ENCODE results near the gene USP12.
"Not testable (repeated sequence)": the region's sequence is repeated elsewhere in the genome, so short reads cannot be mapped to it uniquely, and the experiment has no call there.

The USP12 gene

DNA sequence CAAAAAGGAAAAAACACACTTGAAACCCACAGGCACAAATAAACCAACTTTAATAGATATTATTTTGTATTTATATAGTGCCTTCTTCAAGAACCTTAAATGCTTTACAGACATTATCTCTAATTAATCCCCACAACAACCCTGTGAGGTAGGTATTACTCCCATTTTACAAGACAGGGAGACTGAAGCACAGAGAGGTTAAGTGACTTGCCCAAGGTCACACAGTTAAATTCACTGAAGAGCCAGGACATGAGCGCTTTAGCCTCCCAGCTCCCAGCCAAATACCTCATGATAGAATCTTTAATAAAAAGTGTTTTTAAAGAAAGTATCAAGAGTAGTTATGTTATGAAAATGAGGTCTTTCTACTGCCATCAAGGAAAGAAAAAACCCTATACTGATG, 105.5 kb downstream of the USP12 start:
- FAIRE-seq, result not testable (repeated sequence)

GRCh38 chr13:27065582-27065981, 106.0 kb downstream of the USP12 start:
- FAIRE-seq, result no peak

DNA sequence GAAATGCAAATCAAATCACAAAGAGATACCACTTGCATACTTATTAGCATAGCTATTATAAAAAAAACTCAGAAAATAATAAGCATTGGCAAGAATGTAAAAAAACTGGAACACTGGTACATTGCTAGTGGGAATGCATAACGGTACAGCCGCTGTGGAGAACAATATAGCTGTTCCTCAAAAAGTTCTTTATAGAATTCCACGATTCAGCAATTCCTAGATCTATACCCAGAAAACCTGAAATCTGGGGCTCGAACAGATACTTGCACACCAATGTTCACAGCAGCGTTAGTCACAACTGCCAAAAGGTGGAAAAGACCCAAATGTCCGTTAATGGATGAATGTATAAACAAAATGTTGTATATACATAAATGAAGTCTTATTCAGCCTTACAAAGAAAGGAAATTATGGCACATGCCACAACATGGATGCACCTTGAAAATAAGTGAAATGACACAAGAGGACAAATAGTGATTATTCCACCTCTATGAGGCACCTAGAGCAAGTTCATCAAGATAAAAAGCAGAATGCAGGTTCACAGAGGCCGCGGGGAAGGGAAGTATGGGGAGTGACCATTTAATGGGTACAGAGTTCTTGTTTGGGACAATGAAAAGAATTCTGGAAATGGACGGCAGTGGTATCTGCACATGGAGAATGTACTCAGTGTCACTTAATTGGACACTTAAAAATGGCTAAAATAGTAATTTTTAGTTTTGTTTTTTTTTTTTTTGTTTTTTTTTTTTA, 107.2 kb downstream of the USP12 start:
- no peak for FAIRE-seq

DNA sequence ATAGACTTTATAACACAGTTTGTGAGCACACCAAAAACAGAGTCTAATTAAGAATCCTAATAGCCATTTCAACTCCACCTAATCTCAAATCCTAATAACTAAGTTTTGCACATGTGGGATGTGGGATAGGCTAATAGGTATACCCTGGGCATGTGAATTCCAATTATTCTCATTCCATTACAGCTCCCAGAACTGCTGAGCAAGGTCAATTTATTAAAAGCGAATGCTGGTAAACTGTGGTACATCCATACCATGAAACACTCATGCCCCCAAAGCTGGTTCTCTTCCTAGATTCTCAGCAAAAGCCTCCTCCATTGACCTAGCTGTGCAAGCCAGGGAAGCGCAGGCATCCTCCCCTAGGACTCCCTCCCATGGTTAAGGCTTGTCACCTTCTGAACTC, 113.8 kb downstream of the USP12 start:
- no peak for FAIRE-seq

GRCh38 chr13:27055526-27055925, 116.1 kb downstream of the USP12 start:
- no peak for FAIRE-seq

- FAIRE-seq, result no peak
Observed at GRCh38 chr13:27054760-27055159, 116.9 kb downstream of the USP12 start.

GRCh38 chr13:27053902-27054595, 117.6 kb downstream of the USP12 start:
- no peak for FAIRE-seq

DNA sequence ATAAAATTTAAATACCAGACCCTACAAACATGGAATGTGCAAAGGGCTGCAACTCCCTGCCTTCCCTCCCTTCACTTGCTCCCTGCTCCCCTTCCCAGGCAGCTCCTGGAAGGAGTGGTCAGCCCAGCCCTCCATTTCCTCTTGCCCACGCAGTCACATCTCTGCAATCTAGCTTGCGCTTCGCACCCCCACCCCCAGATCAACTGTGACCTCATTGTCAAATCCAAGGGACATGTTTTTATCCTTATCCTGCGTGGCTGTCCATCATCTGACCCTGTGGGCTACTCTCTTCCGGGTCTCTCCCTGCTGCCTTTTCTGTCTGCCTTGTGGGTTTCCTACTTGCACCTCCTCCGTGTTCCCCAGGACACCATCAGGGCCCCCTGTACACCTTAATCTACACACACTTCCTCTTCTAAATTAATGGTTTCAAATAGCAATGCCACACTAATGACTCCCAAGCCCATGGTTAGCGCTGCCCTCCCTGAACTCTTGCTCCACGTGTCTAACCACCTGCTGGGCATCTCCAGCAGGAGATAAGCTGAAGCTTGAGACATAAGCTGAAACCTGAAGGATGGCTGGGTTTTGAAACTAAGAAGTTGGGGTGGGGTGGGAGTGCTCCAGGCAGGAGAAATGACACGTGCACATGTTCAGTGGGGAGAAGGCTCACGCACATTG, 118.3 kb downstream of the USP12 start:
- no peak for FAIRE-seq

DNA sequence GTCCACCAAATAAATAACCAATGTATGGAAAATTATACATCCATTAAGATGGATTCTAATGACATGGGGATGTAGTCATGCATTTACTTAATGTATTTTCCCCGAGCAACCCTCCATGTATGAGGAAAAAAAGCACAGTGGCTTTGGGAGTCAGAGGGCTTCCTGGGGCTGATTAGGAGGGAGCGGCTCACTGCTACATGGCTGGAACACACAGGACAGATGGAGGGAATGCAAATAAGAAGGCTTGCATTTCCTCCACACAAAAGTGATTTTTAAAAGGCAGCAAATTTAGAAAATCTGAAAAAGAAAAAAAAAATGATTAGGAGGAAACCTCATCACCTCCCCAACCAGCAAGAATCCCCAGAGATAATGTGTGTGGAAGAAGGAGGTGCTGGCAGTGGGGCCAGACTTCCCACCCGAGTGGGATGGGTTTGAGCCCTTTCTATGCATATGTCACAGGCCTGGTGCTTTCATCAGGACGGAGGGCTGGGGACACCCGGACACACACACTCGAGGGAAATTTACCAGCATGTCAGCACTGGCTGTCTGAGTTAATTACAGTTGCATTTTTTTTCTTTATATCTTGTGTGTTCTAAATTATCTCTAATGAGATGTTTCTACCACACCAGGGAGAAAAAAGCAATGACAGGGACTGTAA, 118.9 kb downstream of the USP12 start:
- FAIRE-seq, result no peak

DNA sequence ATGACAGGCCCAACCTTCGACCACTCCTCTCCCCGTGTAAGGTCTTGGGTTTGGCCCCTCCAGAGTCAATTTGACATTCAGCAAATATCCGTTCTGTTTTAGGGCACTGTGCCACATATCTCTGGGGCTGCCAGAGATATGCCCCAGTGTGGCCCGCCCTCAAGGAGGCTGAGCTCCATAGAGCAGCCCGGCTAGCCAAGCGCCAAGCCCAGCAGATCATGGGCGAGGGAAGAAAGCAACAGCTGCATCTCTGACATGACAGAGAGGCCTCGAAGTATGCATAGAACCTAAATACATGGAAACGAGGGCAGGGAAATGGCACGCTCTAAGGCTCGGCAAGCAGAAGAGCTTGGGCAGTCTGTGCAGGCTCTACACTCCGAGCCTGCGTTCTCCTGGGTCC, 124.5 kb downstream of the USP12 start:
- FAIRE-seq, result no peak

GRCh38 chr13:27044837-27045570, 126.6 kb downstream of the USP12 start:
- FAIRE-seq, result no peak

DNA sequence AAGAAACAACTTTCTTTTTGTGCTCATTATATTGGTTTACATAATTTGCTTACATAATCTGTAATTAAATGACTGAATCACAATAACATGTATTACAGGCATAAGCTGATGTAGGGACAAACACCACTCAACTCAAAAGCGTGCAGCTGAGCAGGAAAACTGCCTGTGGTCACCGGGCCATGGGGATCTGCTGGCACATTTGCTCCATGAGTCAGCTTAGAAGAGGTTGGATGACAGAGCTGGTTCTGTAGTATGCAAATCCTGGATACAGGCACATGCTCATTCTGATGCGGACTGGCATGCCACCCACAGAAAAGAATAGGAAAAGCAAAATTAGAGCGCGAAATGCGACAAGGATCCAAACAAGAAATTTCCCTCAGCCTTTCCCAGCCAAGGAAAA, 128.6 kb downstream of the USP12 start:
- no peak for FAIRE-seq

DNA sequence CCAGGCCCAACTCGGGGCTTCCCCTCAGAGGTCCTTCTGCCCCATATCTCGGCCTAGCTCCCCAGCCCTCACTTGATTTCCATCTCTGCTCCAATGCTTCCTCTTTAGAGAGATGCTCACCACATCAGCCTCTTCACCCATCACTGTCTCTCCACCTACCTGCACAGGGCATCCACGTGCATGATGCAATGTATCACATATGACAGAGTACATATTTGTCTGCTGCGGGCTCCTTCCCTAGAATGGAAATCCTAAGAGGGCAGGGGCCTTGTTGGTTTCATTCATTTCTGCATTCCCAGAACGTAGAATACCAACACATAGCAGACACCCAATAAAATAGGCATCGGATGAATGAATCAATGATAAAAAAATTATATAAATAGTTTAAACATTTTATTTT, 130.3 kb downstream of the USP12 start:
- FAIRE-seq, result no peak

GRCh38 chr13:27040826-27041108, 130.8 kb downstream of the USP12 start:
- no peak for FAIRE-seq

DNA sequence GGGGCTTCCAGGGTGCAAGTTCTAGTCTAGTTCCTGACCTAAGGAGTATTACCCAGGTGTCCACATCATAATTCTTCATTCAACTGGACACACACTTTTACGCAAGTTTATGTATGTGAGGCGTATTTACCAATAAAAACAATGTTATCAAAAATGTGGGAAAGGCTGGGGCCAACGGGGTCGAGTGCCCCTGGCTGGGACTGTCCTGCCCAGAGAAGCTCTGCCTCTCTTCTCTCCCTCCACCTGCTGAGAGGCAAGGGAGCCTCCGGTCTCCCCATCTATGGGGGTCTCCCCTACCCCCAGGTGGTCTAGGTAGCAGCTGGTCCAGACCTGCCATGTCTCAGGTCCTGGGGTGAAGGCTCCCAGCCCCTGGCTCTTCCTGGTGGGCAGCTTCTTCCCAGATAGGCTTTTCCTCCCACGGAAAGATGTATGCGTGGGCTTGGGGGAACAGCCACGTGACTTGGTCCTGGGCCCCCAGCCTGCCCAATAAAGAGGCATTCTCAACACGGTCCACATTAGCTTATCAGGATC, 132.4 kb downstream of the USP12 start:
- FAIRE-seq, result no peak

DNA sequence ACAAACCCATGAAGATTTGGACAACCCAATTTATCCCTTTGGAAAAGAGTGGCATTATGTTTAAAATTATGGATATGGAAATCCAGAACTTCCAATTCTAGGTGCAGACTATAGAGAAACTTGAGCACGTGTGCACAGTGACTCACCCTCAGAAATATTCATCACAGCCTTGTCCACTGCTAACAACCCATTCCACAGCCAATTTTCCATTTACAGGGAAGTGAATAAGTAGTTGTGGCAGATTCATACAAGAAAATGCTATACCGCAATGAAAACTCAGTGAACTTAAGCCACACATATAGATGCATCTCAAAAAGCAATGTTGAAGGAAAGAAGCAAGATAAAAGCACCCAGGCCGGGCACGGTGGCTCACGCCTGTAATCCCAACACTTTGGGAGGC, 133.3 kb downstream of the USP12 start:
- no peak for FAIRE-seq

- FAIRE-seq, result no peak
Observed at GRCh38 chr13:27037571-27037970, 134.0 kb downstream of the USP12 start.

DNA sequence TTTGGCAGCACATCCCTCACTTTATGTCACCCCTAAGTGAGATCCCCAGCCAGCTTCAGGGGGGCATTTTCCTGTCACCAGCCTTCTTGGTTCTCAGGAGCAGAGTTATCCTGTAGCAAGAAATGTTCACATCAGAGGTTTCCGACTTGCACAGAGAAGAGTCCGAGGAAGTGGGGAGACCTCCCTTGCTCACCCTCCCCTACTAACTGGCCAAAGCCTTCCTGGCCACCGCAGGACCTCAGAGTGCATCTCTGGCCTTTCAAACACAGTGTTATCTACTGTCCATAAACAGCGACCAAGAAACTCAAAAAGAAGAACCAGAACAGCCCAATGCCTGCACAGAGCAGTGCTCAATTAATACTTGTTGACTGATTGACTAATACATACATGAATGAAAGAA, 134.4 kb downstream of the USP12 start:
- FAIRE-seq, result no peak

DNA sequence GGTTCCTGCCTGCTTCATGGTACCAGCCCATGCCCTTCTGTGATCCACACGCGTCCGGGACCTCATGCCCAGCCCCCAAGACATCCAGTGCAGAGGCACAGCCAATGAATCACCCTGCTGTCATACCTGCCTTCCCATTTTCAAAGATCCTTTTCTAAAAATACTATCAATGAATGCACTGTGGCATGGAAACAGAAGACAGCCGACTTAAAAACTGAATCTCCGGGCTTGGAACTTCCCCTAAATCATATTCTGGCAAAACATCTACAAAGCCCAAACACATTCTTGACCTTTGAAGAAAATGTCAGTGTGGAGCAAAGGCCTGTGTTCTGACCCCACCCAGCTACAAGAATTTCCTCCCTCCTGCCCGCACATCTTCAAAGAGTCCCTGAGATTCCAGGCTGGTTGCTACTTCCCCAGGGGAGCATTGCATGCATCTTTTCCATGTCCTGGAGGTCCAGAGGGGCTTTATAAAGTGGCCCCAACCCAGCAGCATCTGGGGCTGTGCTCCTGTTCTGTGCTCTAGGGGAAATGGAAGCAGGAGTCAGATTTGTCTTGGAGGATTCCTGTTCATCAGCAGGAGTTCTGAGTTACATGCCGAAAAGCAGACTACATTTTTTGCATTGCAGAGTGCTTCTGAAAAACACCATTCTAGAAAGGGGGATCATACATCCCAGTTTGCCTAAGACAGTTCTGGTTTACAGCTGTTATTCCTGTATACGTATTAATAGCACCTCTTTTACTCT, 135.2 kb downstream of the USP12 start:
- FAIRE-seq, result no peak

GRCh38 chr13:27035892-27036235, 135.7 kb downstream of the USP12 start:
- no peak for FAIRE-seq

DNA sequence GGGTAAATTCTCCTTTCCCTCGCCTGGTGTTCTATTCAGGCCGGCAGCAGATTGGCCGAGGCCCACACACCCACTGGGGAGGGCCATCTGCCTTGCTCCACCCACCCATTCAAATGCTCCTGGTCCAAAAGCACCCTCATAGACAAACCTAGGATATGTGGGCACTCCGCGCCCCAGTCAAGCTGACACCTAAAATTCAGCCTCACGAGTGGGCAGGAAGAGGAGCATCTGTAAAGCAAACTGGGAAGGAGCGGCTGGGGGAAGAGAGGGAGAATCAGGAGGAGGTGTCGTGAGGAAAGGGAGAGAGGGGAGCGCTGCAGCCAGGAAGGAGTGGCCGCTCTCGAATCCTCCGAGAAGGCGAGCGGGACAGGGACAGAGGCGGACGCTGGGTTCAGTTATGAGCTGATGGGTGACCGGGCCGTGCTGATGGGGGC, 136.9 kb downstream of the USP12 start:
- FAIRE-seq, result no peak

Data from colon (tissue), 2 donors.